ENCODE results near the gene WRAP53.

The WRAP53 gene

GRCh38 chr17:7719661-7720060, 31.4 kb downstream of the WRAP53 start:
- H3K79me2 ChIP-seq (ENCODE audit: low read length), result no peaks in the 10 kb centered on the region
- no peak overlapping the region for H3K4me3 ChIP-seq (ENCODE audit: low read length)
- H3K36me3 ChIP-seq (replicated peaks; ENCODE audit: low read depth, low read length), result no peaks in the 10 kb centered on the region
- no peak for TF ChIP-seq EZH2phosphoT487 (IDR thresholded peaks at IDR 0.05; ENCODE audit: low read depth)
- no peak for TF ChIP-seq CTCF (IDR thresholded peaks at IDR 0.05; ENCODE audit: low read depth, low read length)
- no peak overlapping the region for H2AFZ ChIP-seq (ENCODE audit: low read depth, low read length)
- no peaks in the 10 kb centered on the region for H4K20me1 ChIP-seq (ENCODE audit: insufficient read depth, low read length)
- H3K27me3 ChIP-seq (ENCODE audit: low read depth, low read length), result peaks cover 49% of the 10 kb centered on the region
- no peak overlapping the region for H3K4me2 ChIP-seq (ENCODE audit: low read length)
- no peaks in the 10 kb centered on the region for H3K9me3 ChIP-seq (ENCODE audit: insufficient read depth, low read length)
- no peak overlapping the region for H3K9ac ChIP-seq (ENCODE audit: low read length)
- H3K27ac ChIP-seq (ENCODE audit: low read length), result no peak overlapping the region
- H3K4me1 ChIP-seq (ENCODE audit: low read length), result peaks cover 9% of the 10 kb centered on the region

GRCh38 chr17:7720125-7720524, 31.8 kb downstream of the WRAP53 start:
- Histone ChIP-seq H3K27ac (ENCODE audit: low read length) (no peak overlapping the region), H4K20me1 (ENCODE audit: insufficient read depth, low read length) (no peaks in the 10 kb centered on the region), H3K4me1 (ENCODE audit: low read length) (peaks cover 9% of the 10 kb centered on the region), H2AFZ (ENCODE audit: low read depth, low read length) (no peak overlapping the region), H3K36me3 (replicated peaks; ENCODE audit: low read depth, low read length) (no peaks in the 10 kb centered on the region), H3K79me2 (ENCODE audit: low read length) (no peaks in the 10 kb centered on the region), H3K4me3 (ENCODE audit: low read length) (no peak overlapping the region), H3K27me3 (ENCODE audit: low read depth, low read length) (peaks cover 48% of the 10 kb centered on the region), H3K9me3 (ENCODE audit: insufficient read depth, low read length) (no peaks in the 10 kb centered on the region), H3K4me2 (ENCODE audit: low read length) (no peak overlapping the region), H3K9ac (ENCODE audit: low read length) (no peak overlapping the region)
- no peak for TF ChIP-seq EZH2phosphoT487 (IDR thresholded peaks at IDR 0.05; ENCODE audit: low read depth)
- TF ChIP-seq CTCF (IDR thresholded peaks at IDR 0.05; ENCODE audit: low read depth, low read length), result no peak

GRCh38 chr17:7721612-7722011, 33.3 kb downstream of the WRAP53 start:
- H3K4me1 ChIP-seq (ENCODE audit: low read length), result peaks cover 3% of the 10 kb centered on the region; the same call in 1 of the 2 replicates
- H3K27ac ChIP-seq (ENCODE audit: low read length), result no peak overlapping the region
- H3K4me3 ChIP-seq (ENCODE audit: low read length), result no peak overlapping the region
- no peaks in the 10 kb centered on the region for H4K20me1 ChIP-seq (ENCODE audit: insufficient read depth, low read length)
- no peak overlapping the region for H2AFZ ChIP-seq (ENCODE audit: low read depth, low read length)
- no peaks in the 10 kb centered on the region for H3K79me2 ChIP-seq (ENCODE audit: low read length)
- no peaks in the 10 kb centered on the region for H3K36me3 ChIP-seq (replicated peaks; ENCODE audit: low read depth, low read length)
- peaks cover 33% of the 10 kb centered on the region for H3K27me3 ChIP-seq (ENCODE audit: low read depth, low read length)
- H3K4me2 ChIP-seq (ENCODE audit: low read length), result no peak overlapping the region
- H3K9ac ChIP-seq (ENCODE audit: low read length), result no peak overlapping the region
- TF ChIP-seq CTCF (IDR thresholded peaks at IDR 0.05; ENCODE audit: low read depth, low read length) (no peak), EZH2phosphoT487 (IDR thresholded peaks at IDR 0.05; ENCODE audit: low read depth) (no peak)
- H3K9me3 ChIP-seq (ENCODE audit: insufficient read depth, low read length), result no peaks in the 10 kb centered on the region

GRCh38 chr17:7727886-7728285, 39.6 kb downstream of the WRAP53 start:
- Histone ChIP-seq H3K4me1 (ENCODE audit: low read length) (peaks cover 4% of the 10 kb centered on the region; the same call in 1 of the 2 replicates), H3K27me3 (ENCODE audit: low read depth, low read length) (peaks cover 8% of the 10 kb centered on the region), H3K79me2 (ENCODE audit: low read length) (no peaks in the 10 kb centered on the region), H3K36me3 (replicated peaks; ENCODE audit: low read depth, low read length) (no peaks in the 10 kb centered on the region), H4K20me1 (ENCODE audit: insufficient read depth, low read length) (no peaks in the 10 kb centered on the region), H2AFZ (ENCODE audit: low read depth, low read length) (no peak overlapping the region), H3K9me3 (ENCODE audit: insufficient read depth, low read length) (no peaks in the 10 kb centered on the region), H3K27ac (ENCODE audit: low read length) (no peak overlapping the region), H3K9ac (ENCODE audit: low read length) (no peak overlapping the region), H3K4me3 (ENCODE audit: low read length) (no peak overlapping the region), H3K4me2 (ENCODE audit: low read length) (no peak overlapping the region)
- TF ChIP-seq EZH2phosphoT487 (IDR thresholded peaks at IDR 0.05; ENCODE audit: low read depth), result no peak
- TF ChIP-seq CTCF (IDR thresholded peaks at IDR 0.05; ENCODE audit: low read depth, low read length), result no peak

Data from OCI-LY3 (cell line).